ENCODE measurements around the gene RSPO1. TPM values are rescaled to one million over a fixed set of nuclear protein-coding genes. Genes with fewer than 3 reads are reported as not detected.
"Not testable (repeated sequence)": the region's sequence is repeated elsewhere in the genome, so short reads cannot be mapped to it uniquely, and the experiment has no call there.

Gene RSPO1
- polyA plus RNA-seq, 3 donors, result 4.1 to 6.3 (median 5.6) TPM

DNA sequence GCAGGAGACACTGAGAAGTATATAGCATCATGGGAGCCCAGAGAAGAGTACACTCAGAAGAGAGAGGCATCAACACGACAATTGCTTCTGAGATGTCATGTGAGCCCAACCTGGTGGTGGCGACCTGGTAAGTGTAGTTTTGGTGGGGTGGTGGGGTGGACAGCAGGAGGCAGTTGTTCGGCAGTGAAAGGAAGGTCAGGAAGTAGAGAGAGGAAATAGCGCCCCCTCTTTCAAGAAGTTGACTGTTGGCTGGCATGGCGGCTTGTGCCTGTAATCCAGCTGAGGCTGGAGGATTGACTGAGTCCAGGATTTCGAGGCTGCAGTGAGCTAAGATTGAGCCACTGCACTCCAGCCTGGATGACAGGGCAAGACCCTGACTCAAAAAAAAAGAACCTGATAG lies 12.6 kb downstream of the RSPO1 start:
- DNase-seq (ENCODE audit: low read depth in 3 of 3, low spot score in 2 of 3), result no peak

DNA sequence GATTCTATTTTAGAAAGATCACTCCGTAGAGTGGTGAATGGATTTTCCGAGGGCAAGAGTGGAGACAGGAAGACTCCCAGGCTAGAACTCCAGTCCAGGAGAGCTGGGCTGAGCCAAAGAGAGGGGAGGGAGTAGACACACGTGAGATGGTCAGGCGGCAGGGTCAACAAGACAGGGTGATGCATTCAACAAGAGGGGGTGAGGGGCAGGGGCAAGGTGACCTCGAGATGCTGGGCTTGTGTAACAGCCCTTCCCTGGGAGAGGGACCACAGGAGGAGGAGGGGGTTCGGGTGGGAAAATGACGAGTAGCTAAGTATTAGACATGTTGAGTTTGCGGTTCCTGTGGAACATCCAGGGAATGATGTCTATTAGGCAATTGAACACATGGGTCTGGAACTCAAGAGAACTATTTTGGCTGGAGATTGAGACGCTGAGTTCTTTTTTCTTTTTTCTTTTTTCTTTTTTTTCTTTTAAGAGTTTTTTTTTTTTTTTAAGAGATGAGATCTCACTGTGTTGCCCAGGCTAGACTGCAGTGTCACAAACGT lies 13.3 kb downstream of the RSPO1 start:
- DNase-seq (ENCODE audit: low read depth in 3 of 3, low spot score in 2 of 3), result no peak

DNA sequence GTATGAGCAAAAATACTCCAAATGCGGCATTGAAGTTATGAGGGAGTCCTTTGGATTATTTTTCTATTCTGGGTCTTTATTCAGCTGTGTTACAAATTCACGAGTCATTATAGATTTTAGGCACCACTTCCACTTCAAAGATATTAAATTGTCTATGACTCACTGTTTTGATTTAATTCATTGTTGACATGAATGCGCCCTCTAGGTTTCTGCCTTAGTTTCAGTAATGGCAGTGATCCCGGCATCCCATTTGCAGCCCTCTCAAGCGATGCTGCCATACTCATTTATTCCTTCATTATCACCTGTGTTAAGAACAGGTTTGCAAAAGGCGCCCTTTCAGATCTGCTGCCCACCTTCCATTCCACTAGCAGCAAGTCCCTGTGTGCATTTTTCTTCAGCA lies 14.0 kb downstream of the RSPO1 start:
- no peak for DNase-seq (ENCODE audit: low read depth in 3 of 3, low spot score in 2 of 3)

DNA sequence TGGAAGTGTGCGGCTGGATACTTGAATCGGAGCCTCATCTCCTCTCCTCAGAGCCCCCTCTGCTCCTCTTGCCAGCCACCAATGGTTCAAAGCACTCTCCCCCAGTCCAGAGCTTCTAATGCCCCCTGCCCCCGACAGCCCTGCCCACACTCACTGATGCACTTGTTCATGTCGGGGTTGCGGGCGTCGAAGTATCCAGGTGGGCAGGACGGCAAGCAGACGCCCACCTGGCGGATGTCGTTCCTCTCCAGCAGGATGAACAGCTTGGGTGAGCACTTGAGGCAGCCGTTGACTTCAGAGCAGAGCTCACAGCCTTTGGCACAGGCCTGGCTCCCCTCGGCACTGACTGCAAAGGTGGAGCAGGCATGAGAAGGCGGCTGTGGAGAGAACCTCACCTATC lies 18.4 kb downstream of the RSPO1 start:
- DNase-seq (ENCODE audit: low read depth in 3 of 3, low spot score in 2 of 3), result no peak

DNA sequence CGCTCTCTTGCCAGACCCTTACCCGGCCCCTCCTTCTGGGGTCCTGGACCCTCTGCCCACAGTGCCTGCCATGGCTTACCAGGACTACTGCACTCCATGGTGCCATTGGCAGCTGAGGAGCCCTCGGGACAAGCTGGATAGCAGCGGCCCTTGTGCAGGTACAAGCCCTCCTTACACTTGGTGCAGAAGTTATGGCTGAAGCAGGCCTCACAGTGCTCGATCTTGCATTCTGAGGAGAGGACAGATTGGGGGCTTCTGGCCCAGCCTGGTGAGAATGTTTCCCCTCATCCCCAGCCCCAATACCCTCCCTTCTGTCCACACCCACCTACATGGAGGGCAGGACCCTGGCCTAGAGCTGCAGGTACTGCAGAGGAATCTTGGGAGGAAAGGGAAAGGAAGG lies 20.6 kb downstream of the RSPO1 start:
- no peak for DNase-seq (ENCODE audit: low read depth in 3 of 3, low spot score in 2 of 3)

DNA sequence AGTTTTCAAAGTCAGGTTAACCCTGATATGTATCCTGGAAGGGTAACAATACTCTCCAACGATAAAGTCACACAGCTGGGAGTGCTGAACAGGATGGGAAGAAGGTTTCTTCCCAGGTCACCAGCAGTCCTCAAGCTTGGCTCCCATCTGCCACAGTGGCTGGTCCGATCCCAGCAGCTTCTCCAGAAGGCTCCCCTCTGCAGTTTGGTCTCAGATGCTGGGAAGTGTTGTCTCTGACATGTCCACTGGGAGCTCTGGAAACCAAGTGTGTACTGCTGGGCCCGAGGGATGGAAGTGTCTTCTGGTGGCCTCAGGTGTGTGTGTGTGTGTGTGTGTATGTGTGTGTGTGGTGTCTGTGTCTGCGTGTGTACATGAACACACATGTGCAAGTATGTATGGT lies 22.5 kb downstream of the RSPO1 start:
- DNase-seq (ENCODE audit: low read depth in 3 of 3, low spot score in 2 of 3), result no peak

DNA sequence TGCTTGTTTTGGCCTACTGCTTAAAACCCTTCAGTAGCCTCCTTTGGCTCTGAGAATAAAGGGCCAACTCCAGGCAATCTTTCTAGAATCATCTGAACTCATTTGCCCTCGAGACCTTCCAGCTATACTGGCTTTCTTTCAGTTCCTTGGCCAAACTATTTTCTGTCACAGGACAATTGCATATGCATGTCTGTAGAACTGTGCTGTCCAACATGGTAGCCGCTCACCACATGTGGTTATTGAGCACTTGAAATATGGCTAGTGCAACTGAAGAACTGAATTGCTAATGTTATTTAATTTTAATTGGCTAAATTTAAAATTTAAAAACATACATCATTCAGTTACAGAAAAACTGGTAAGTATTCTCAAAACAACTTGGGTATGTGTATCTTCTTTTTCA lies 24.7 kb downstream of the RSPO1 start:
- no peak for DNase-seq (ENCODE audit: low read depth in 3 of 3, low spot score in 2 of 3)

DNA sequence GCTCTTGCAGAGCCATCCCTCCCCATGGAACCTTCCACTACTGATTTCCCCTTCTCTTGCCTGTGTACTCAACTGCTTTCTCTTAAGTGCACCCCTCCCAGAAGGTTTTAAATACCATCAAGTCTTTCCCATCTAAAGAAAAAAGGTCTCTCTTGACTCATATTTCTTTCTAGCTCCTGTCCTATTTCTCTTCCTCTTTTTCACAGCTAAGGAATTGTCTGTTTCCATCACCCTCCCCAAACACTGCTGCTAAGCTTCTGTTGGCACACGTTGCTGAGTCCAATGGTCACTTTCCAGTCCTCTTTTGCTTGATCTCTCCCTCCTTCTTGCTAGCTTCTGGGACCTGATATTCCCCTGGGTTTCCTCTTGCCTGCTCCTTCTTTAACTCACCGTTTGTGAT lies 25.7 kb downstream of the RSPO1 start:
- no peak for DNase-seq (ENCODE audit: low read depth in 3 of 3, low spot score in 2 of 3)

DNA sequence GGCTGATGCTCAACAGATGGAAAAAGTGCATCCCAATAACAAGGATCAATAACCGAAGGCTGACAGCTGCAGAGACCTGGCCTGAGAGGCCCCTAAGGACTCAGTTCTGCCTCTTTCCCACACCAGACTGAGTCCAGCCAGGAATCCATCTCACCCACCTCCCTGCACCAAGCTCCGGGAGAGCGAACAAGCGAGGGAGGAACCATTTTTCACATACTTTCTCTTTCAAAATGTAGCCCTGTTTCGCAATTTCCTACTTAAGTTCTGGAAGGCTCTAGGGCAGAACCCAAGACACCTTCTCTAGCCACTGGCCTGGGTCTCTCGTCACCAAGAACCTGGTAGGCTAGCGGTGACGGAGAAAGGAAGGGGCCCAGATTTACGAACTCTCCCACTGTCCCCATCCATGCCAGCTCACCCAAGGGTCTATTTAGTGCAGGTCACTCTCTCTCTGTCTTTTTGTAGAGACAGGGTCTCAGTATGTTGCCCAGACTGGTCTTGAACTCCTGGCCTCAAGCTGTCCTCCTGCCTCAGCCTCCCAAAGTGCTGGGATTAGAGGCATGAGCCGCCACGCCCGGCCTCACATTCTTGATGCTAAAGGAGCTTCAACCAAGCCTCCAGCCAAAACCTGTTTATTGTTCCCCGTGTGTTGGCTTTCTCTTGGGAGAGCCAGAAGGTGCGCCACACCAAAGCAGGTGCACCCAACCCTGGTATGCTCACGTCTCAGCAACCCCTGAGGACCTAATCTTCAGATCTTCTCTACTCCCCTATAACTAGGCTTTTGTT lies 28.0 kb downstream of the RSPO1 start:
- no peak for DNase-seq (ENCODE audit: low read depth in 3 of 3, low spot score in 2 of 3)

DNA sequence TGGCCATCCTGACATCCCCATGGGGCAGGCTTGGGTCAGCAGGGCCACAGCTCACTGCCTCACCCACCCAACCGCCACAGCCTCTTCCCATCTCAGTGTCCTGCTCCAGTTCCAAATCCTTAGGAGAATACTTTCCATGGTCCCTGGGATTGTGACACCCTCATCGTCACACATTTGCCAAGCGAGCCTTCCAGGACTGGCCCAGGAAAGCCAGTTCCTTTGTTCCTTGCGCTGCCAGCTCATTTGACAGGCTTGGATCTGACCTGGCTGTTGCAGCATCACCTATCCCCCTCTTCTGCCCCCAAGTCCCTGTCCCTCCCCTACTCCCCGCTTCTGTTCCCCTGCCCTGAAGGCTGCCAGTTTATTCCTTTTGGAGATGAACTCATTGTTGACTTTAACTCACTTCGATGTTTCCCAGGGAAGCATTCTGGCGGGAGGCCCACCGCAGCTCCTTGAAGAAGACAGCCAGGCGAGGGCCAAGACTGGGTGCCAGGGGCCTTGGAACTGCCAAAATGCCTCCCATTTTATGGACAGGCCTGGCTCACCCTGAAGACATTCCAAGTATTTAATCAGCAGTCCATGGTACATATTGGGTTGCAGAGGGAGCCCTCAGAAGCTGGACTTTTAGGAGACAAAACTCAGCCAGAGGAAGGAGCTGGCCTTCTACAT lies 28.8 kb downstream of the RSPO1 start:
- no peak for DNase-seq (ENCODE audit: low read depth in 3 of 3, low spot score in 2 of 3)

DNA sequence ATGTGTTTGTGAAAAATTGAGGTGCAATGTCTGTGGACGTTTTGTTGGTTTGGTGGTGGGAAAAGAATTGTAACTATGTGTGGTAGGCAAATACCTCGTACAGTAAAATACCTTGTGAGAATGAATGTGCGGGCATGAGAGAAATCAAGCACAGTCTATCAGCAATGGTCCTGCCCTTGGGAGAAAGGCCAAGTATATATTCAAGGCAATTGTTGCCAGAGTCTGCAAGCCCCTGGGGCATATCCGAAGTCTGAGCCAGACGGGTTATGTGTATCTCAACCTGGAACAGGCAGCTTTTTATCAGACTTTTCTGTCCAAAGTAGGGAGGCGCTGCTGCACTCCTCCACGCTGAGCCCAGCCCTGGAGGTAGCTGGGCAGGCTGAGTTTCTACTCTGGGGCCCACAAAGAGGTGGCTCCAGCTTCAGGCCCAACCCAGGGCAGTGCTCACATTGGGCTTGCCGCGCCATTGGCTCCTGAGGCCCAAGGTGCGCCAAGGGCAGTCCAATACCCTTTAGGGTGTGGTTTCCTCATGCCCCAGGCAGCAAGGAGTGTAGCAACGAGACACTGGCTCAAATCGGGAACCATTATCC lies 29.5 kb downstream of the RSPO1 start:
- DNase-seq (ENCODE audit: low read depth in 3 of 3, low spot score in 2 of 3), result no peak

DNA sequence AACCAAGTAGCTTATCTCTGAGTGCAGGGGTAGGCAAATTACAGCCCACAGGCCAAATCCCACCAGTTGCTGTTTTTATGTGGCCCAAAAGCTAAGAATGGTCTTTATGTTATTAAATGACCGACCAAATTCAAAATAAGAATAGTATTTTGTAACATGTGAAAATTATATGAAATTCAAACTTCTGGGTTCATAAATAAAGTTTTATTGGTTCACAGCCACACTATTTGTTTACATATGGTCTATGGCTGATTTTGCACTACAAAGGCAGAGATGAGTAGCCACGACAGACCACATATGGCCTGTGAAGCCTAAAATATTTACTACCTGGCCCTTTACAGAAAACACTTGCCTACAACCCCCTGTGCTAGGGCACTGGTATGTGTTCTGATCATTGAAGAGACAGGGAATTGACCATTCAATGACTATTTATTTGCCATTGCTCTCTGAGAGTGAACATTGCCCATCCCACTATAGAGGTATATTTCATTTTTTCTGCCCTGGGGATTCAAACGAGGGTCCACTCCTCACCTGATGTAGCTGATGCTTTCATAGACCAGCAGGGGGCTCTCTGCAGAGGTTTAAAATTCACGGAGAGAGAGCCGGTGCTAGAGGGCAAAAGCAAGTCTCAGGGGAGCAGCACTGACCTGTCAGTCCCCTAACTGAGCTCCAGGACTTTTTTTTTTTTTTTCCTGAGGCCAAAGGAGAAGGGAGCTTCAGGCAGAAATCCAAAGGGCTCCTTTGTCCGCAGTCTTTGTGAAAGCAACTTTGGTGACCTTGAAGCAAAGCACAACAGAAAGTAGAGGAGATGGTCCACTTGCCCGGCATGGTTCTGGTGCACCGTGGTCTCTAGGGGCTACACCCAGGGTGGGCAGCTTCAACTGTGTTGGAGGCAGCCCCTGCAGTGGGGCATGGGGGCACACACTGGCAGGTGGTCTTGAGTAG lies 31.7 kb downstream of the RSPO1 start:
- DNase-seq (ENCODE audit: low read depth in 3 of 3, low spot score in 2 of 3), result peak in 1 of 3 donors; percentile 18

DNA sequence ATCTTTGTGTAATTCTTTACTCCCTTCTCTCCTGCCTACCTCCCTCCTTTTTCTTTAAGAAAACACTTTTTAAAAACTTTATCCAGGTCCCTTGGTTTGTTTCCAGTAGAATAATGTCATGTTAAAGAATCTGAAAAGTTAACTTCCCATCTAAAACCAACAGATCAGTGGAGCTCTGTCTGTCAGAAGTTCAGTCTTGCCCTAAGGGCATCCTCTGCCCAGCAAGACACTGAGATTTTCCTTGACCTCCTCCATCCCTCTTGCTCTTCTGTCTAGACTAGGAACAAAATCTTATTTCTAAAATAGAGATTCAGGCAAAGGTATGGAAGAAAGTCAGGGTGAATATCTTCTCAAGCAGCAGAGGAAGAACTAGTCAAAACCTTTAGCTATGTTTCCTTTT lies 33.3 kb downstream of the RSPO1 start:
- no peak for DNase-seq (ENCODE audit: low read depth in 3 of 3, low spot score in 2 of 3)

DNA sequence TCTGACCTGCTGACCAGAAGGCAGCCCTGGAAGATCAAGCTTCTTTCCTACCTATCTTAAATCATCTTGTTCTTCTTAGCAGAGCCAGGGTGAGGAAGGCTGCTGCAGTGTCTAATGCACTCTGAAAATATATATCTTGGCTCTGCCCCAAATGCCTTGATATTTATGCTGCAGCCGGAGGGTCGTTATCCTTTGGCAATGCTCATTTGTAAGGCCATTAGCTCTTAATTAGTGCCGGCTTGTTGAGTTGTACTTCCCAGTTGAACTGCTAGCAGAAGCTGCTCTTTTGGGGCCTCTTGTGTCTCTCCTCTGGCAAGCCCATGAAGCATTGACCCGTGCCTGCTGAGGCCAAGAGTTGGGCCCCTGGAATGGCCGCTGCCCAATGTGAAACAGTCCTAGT lies 34.8 kb downstream of the RSPO1 start:
- no peak for DNase-seq (ENCODE audit: low read depth in 3 of 3, low spot score in 2 of 3)

DNA sequence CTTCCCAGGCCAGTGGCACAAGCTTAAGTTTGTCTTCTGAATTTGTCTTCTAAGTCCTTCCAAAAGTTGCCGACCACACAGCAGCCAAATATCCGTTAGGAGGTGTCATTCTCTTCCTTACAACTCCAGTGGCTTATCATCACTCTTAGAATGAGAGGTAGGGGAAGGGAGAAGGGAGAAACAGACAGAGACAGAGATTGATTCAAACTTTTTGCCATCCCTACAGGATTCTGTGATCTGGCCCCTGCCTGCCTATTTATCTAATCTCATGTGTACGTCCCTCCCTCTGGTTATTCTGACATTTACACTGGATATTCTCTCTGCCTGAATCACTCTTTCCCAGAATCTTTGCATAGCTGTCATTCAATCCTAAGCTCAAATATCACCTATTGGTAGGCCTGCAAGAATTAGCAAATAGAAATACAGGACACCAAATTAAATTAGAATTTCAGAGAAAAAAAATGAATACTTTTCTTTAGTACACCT lies 38.5 kb downstream of the RSPO1 start:
- DNase-seq (ENCODE audit: low read depth in 3 of 3, low spot score in 2 of 3), result no peak

DNA sequence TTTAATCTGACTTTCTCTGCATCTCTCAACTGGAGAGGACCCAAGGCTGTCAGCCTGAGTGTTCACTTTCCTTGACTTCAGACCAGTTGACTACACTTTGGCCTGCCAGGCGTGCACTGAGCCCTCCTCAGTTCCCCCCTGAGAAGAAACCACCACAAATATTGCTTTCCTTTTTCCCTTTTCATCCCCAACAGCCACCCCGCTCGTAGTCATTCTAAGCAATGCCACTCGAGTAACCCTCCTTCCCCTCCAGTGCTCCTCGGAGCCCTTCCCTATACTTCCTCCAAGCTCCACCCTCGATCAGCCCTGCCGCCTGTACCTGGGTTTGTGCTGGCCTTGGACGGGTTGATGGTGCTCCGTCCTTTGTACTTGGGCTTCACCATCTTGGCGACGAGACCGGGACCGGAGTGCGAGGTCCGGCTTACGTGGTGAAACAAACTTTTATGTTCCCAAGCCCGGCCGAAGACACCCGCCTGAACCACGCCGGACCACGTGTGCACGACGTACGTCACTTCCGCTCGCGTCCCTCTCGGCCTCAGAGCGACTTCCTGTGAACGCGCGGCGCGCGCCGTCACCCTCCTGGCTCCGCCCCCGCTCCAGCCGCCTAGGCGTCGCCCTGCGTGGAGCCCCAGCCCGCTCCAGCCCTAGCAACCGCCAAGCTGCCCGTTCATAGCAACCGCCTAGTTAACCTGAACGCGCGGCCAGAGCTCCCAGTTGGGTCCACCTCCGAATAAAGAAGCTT lies 39.1 kb downstream of the RSPO1 start, which contains the start of gene GNL2:
TSS of gene GNL2 (minus strand) at position 498 of the 742 bp plus-strand sequence. CDS start at position 383, 115 bp downstream.
- peak; percentile 92 to 96 (median 95) for DNase-seq (ENCODE audit: low read depth in 3 of 3, low spot score in 2 of 3)

DNA sequence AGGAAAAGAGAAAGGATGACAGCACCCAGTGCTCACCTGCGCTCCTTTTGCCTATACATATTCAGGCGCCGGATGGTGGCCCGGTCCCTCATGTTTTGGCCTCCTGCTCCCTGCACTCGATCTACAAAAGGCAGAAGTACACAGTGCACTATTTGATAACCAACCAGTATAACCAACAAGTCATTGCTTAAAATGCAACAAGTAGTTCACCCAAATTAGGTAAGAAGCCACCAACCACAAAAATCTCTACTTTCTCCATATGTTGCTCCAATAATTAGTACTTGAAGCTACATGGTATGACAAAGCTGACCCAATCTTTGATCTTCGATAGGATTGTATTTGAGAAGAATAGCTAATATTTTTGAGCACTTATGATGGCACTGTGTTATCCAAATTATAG lies 41.0 kb downstream of the RSPO1 start:
- DNase-seq (ENCODE audit: low read depth in 3 of 3, low spot score in 2 of 3), result no peak

DNA sequence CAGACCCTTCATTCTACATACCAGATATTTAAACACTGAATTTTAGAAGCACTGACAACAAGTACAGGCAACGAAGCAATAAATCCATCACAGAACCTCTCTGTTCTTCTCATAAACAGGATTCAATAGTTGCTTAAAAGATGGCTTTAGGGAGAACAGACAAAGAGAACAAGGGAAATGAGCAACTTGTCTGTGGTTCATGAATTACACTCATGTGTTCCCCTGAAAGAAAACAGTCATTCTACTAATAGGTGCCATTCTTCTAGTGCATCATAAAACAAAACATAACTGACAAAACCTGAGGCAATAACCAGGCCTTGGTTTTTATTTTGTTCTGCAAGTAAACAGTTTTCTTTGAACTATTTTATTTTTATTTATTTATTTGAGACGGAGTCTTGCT lies 45.8 kb downstream of the RSPO1 start:
- DNase-seq (ENCODE audit: low read depth in 3 of 3, low spot score in 2 of 3), result no peak

DNA sequence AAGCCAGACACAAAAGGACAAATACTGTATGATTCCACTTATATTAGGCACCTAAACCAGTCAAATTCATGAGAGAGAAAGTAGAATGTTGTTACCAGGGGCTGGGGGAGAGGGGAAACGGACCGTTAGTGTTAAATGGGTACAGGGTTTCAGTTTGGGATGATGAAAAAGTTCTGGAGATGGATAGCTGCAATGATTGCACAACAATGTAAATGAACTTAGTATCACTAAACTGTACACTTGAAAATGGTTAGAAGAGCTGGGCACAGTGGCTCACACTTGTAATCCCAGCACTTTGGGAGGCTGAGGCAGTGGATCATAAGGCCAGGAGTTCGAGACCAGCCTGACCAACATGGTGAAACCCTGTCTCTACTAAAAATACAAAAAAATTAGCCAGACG lies 50.1 kb downstream of the RSPO1 start:
- not testable (repeated sequence) for DNase-seq (ENCODE audit: low read depth in 3 of 3, low spot score in 2 of 3)

DNA sequence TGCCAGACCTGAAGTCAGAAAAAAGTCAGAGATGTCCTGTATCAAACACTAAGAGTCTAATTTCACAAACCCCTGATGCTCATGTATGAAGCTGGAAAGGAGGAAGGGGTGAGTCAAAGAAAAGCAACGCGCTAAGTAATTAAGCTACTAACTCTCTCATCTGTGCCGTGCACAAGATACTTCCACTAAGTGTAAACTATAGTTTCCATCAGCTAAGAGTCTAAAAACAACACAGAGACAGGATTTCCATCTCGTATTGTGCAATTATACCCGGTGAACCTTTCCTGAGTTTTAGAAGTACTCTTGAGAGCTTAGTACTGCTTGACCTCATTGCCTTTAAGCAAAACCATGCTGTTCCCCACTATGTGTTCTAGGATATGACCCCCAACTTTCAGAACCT lies 59.0 kb downstream of the RSPO1 start:
- no peak for DNase-seq (ENCODE audit: low read depth in 3 of 3, low spot score in 2 of 3)

All from right renal cortex interstitium (tissue), 3 donors.